Measurements from ENCODE around the gene HSPA1A. TPM values are rescaled to one million over a fixed set of nuclear protein-coding genes. Genes with fewer than 3 reads are reported as not detected.
"Not testable (repeated sequence)": the region's sequence is repeated elsewhere in the genome, so short reads cannot be mapped to it uniquely, and the experiment has no call there.

The HSPA1A gene
- polyA plus RNA-seq, 3 donors, result 32.5 to 514 (median 76.3) TPM

DNA sequence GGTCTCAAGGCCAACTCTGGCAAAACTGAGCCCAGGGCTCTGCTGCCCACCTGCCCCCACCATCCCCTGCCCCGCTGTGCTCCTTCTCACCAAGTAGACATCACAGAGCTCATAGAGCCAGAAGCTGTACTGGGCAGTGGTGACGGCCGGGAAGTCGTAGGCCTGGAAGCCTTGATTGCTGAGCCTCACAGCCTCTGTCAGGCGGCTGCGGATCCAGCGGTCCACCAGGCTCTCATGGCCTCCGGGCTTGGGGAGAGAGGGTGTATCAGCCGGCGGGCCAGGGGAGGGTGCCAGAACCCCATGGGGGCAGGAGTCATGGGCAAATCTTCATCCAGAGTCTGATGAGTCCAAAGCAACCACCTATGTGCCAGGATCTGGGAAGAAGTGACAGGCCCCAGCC is 35.4 kb upstream of the HSPA1A start:
- WGBS, 3 donors, result 92 to 93% (median 93%) methylated on average over 10 of the region's 10 CpGs
- H3K27ac ChIP-seq (ENCODE audit: low read depth, low read length), result no peak overlapping the region

DNA sequence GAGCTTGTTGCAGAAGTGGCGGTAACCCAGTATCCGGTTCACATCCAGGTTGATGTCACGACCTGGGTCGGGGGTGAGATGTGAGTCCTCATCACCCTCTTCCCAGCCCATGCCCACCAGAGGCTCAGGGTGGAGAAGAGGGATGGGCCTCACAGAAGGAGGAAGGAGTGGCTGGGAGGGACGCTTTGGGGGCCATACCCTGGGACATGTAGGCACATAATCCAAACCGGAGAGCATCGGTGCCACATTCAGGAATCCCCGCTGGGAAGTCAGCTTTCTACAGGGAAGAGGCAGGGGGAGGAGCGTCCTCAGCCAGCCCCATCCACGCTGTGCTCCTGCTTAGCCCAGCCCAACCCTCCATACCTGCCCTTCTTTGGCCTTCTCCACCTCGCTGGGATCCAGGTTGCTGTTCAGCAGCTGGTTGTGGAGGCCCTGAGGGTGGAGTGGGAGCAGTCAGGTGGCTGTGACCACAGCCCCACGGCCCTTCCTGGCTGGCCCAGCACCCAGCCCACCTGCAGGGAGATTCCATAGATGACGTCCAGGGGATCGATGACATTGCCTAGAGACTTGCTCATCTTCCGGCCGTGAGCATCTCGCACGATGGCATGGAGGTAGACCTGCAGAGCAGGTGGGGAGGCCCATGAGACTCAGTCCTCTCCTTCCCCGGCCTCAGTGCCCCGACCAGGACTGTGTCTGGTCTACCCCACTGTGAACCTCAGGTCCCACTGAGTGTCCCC is 34.7 kb upstream of the HSPA1A start:
- H3K27ac ChIP-seq (ENCODE audit: low read depth, low read length), result no peak overlapping the region
- WGBS, 3 donors, result 87 to 90% (median 88%) methylated on average over 20 of the region's 20 CpGs

GRCh38 chr6:31781244-31782125 is 33.9 kb upstream of the HSPA1A start:
- WGBS, 3 donors, result 95 to 96% (median 96%) methylated on average over 22 to 23 of the region's 23 CpGs
- H3K27ac ChIP-seq (ENCODE audit: low read depth, low read length), result no peak overlapping the region

DNA sequence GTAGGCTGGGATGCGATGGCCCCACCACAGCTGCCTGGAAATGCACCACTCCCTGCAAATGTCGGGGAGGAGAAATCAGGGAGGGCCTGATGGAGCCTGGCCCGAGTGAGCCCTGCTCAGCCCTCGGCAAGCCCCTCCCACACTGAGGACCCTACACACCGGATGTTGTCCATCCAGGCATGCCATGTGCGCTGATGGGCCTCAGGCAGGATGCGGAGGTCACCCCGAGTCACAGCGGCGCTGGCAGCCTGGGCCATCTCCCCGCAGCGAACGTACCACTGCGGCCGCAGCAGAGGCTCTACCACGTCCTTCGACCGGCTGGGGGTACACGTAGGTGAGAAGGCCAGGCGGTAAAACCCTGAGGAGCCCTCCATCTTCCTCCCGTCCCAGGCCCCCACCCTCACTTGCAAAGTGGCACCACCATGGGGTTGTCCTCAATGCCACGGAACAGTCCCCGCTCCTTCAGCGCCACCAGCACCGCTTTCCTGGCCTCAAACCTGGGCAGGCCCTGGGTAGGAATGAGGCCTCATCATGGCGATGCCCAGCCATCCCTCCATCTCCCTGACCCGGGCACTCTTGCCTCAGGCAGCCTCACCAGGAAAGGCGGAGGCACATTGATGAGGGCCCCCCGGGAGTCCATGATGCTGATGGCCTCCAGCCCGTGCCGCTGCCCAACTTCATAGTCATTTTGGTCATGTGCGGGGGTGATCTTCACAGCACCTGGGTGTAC is 33.1 kb upstream of the HSPA1A start:
- no peak overlapping the region for H3K27ac ChIP-seq (ENCODE audit: low read depth, low read length)
- 90 to 94% (median 92%) methylated on average over 30 to 32 of the region's 32 CpGs for WGBS, 3 donors

DNA sequence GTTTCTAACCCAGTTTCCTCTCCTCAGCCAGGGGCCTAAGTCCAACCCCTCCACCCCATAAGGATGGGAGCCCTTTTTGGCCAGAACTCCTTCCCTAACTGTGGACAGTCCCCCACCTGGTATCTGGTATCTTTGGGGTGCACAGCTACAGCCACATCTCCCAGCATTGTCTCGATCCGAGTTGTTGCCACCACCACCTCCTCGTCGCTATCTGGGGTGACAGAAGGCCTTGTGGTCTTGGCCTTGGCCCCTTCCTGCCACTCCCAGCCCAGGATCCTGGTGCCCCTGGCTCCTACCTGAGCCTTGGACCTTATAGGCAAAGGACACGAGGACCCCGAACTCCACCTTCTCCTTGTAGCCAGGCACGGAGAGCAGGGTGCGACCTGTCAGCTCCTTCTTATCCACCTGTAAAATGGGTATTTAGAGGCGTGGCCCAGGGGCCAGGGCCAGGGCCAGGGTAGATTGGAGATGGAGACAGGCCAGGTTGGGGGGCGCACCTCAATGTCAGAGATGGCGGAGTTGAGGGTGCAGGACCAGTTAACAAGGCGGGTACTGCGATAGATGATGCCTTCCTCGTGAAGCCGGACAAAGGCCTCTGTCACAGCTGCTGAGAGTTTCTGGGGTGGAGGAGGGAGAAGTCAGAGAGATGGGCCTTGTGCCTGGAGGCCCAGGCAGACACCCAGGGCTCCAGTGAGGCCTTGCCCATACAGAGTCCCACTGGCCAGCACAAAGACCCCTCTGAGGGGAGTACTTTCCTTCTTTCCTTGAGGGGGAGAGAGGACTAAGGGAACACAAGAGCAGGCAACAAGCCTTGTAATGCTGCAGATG is 31.0 kb upstream of the HSPA1A start:
- no peak overlapping the region for H3K27ac ChIP-seq (ENCODE audit: low read depth, low read length)
- WGBS, 3 donors, result 92 to 95% (median 95%) methylated on average over 15 of the region's 15 CpGs

- no peak overlapping the region for H3K27ac ChIP-seq (ENCODE audit: low read depth, low read length)
- 95 to 96% (median 96%) methylated on average over 11 of the region's 11 CpGs for WGBS, 3 donors
Observed at GRCh38 chr6:31785475-31785874, 29.9 kb upstream of the HSPA1A start.

DNA sequence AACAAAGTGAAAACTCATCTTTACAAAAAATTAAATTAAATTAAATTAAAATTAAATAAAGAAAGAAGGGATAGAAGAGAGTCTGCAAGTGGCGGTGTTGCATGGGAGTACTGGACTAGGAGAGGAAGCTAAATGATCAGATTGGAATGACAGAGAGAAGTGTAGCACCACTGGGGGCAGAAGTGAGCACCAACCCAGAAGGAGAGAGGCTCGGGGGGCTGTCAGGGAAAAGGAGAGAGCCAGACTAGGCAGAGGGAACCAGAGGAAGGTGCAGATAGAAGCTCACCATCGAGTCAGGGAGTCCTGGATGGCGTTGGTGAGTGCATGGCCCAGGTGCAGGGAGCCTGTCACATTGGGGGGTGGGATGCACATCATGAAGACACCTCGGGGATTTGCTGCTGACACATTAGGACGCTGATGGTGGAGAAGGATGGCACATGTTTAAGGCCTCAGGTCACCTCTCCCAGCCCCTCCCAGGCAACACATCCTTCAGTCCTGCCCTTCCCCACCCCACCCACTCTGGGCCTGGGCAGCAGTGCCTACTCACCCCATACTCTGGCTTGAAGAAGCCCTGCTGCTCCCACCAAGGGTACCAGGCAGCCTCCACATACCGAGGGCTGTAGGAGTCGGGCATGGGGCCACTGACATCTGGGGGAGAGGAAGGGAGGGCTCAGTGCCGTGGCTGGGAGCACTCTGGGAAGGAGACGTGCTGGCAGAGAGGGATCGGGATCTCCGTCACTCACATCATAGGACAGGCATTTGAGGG is 23.8 kb upstream of the HSPA1A start:
- WGBS, 3 donors, result 63 to 67% (median 65%) methylated on average over 12 of the region's 12 CpGs
- no peak overlapping the region for H3K27ac ChIP-seq (ENCODE audit: low read depth, low read length)

- no peak overlapping the region for H3K27ac ChIP-seq (ENCODE audit: low read depth, low read length)
- WGBS, 3 donors, result 79 to 86% (median 84%) methylated on average over 3 of the region's 3 CpGs
Observed at GRCh38 chr6:31792090-31792374, 23.3 kb upstream of the HSPA1A start.

GRCh38 chr6:31792761-31793171 is 22.6 kb upstream of the HSPA1A start:
- 76 to 90% (median 81%) methylated on average over 12 of the region's 12 CpGs for WGBS, 3 donors
- no peak overlapping the region for H3K27ac ChIP-seq (ENCODE audit: low read depth, low read length)

DNA sequence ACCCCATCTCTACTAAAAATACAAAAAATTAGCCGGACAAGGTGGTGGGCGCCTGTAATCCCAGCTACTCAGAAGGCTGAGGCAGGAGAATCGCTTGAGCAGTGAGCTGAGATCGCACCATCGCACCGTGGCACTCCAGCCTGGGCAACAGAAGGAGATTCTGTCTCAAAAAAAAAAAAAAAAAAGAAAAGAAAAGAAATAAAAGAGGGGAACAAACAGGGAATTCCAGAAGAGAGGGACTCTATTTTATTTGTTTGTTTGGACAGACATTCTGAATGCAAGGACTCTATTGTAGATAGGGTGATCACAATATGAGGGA is 21.5 kb upstream of the HSPA1A start:
- 82 to 92% (median 92%) methylated on average over 6 of the region's 6 CpGs for WGBS, 3 donors

DNA sequence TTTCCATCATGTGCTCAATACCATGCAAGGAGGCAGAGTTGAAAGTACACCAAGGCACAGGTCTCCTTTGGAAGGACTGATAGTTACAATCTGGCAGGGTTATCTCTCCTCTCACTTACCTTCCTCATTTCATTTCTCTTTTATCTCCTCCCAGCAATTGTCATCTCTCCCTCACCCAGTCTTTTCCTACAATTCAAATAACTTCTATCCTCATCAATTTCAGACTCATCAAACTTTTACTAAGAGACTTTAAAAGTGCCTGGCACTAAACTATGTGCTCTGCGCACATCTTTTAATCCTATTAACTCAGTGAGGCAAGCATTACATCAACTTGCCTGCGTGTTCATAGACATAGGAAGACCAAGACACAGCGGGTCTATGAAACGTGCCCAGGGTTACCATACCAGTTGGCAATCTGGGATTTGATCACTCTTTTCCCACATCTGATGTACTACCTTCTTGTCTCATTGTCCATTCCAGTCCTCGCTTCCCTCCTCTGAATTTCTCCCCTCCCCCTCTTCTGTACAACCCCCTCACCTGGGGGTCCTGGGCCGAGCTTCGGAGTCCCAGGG is 21.0 kb upstream of the HSPA1A start:
- WGBS, 3 donors, result 11 to 19% (median 15%) methylated on average over 7 of the region's 7 CpGs
- H3K27ac ChIP-seq (ENCODE audit: low read depth, low read length), result peak overlapping the region; percentile 13

More for the DNA sequence above, 21.5 kb upstream of the HSPA1A start:
- not testable (repeated sequence) for H3K27ac ChIP-seq (ENCODE audit: low read depth, low read length)

DNA sequence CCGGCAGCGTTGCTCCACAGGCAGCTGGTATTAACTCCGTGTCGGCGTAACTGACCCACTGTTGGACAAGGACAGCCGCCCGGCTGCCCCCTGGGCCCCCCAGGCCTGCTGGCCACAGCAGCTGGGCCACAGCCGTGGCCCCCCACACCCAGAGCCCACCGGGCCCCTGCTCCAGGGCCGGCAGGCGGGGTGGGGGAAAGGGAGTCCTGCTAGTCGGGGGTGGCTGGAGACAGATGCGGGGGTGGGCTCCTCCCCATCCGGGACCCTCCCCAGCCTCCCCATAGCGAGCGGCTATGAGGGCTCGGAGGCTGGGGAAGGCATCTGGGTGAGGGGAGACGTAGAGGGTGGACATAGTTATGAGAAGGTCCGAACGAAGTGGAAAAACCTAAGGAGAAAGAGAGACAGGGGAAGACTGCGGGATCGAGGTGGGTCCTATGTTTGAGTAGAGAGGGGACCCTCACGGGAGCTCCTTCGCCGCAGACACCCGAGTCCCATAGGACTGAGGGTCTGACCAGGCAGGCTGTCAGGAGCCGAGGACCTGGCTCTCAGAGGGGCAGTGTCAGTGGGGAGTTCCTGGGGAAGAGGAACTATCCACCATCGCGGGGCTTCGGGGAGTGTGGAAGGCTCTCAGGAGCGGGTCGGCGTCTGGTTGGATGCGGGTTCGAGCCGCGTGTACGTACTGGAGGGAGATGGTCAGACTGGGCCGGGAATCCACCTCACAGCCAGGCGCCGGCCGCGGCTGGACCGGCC is 20.3 kb upstream of the HSPA1A start:
- 0 to 1% (median 1%) methylated on average over 43 to 44 of the region's 44 CpGs for WGBS, 3 donors
- H3K27ac ChIP-seq (ENCODE audit: low read depth, low read length), result peak overlapping the region; percentile 89

GRCh38 chr6:31795616-31796298 is 19.6 kb upstream of the HSPA1A start, which contains the start of gene VARS1:
VARS1 (minus strand) TSS chr6:31795752; CDS start chr6:31795217, 535 bp downstream.
- WGBS, 3 donors, result 0 to 1% (median 1%) methylated on average over 65 to 75 of the region's 75 CpGs
- H3K27ac ChIP-seq (ENCODE audit: low read depth, low read length), result peak within 1 kb of the TSS; percentile 89

GRCh38 chr6:31796993-31797385 is 18.4 kb upstream of the HSPA1A start:
- 82 to 92% (median 83%) methylated on average over 2 of the region's 2 CpGs for WGBS, 3 donors
- no peak overlapping the region for H3K27ac ChIP-seq (ENCODE audit: low read depth, low read length)

- 27 to 78% (median 36%) methylated on average over 5 of the region's 5 CpGs for WGBS, 3 donors
- H3K27ac ChIP-seq (ENCODE audit: low read depth, low read length), result no peak overlapping the region
Observed at GRCh38 chr6:31797588-31797987, 17.8 kb upstream of the HSPA1A start.

DNA sequence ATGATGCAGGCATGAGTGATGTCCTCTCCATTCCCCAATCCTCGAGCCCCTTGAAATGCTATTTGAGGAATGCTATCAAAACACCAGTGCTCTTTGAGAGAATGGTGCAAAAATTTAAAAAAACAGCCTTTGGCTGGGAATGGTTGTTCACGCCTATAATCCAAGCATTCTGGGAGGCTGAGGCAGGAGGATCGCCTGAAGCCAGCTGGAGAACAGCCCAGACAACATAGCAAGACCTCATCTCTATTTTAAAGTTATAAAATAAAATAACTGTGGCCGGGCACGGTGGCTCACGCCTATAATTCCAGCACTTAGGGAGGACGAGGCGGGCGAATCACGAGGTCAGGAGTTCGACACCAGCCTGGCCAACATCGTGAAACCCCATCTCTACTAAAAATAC is 15.6 kb upstream of the HSPA1A start:
- WGBS, 3 donors, result 73 to 92% (median 77%) methylated on average over 12 of the region's 12 CpGs
- no peak overlapping the region for H3K27ac ChIP-seq (ENCODE audit: low read depth, low read length)
